ENCODE results near the gene P2RX3. TPM values are rescaled to one million over a fixed set of nuclear protein-coding genes. Genes with fewer than 3 reads are reported as not detected.

P2RX3 gene
- total and polyA plus RNA-seq, 2 donors from 2014 or later, result not detected

- no peak overlapping the region for H3K27ac ChIP-seq (ENCODE audit: low read depth in 2 of 2, low read length in 2 of 2)
- H3K4me1 ChIP-seq (ENCODE audit: control insufficient read depth in 2 of 3, insufficient read depth in 2 of 3, low read depth in 1 of 3, low read length in 3 of 3), result no peaks in the 10 kb centered on the region
- no peak for DNase-seq
- no peak overlapping the region for H3K4me3 ChIP-seq (ENCODE audit: low read length in 3 of 3)
- intact Hi-C loops (cut with DNase I), result no loop called here
- no peak overlapping the region for H3K9ac ChIP-seq (ENCODE audit: low read length in 3 of 3)
- no peaks in the 10 kb centered on the region for H3K27me3 ChIP-seq (ENCODE audit: control insufficient read depth, insufficient read depth, low read length)
- no peaks in the 10 kb centered on the region for H3K36me3 ChIP-seq (ENCODE audit: control insufficient read depth in 2 of 3, insufficient read depth in 3 of 3, low read length in 3 of 3)
- no peaks in the 10 kb centered on the region for H3K9me3 ChIP-seq (ENCODE audit: control insufficient read depth in 2 of 3, insufficient read depth in 1 of 3, low read length in 3 of 3)
- no peak for TF ChIP-seq CTCF (IDR thresholded peaks at IDR 0.05; ENCODE audit: borderline replicate concordance, extremely low read depth, insufficient read depth)
- no peak for FAIRE-seq
Observed at GRCh38 chr11:57357310-57357709, 19.2 kb downstream of the P2RX3 start.

- Histone ChIP-seq H3K4me3 (ENCODE audit: low read length in 3 of 3) (no peak overlapping the region), H3K4me1 (ENCODE audit: control insufficient read depth in 2 of 3, insufficient read depth in 2 of 3, low read depth in 1 of 3, low read length in 3 of 3) (no peaks in the 10 kb centered on the region), H3K9ac (ENCODE audit: low read length in 3 of 3) (no peak overlapping the region), H3K36me3 (ENCODE audit: control insufficient read depth in 2 of 3, insufficient read depth in 3 of 3, low read length in 3 of 3) (no peaks in the 10 kb centered on the region), H3K27me3 (ENCODE audit: control insufficient read depth, insufficient read depth, low read length) (no peaks in the 10 kb centered on the region), H3K9me3 (ENCODE audit: control insufficient read depth in 2 of 3, insufficient read depth in 1 of 3, low read length in 3 of 3) (no peaks in the 10 kb centered on the region), H3K27ac (ENCODE audit: low read depth in 2 of 2, low read length in 2 of 2) (no peak overlapping the region)
- FAIRE-seq (no peak), DNase-seq (no peak)
- intact Hi-C loops (cut with DNase I), result no loop called here
- TF ChIP-seq CTCF (IDR thresholded peaks at IDR 0.05; ENCODE audit: borderline replicate concordance, extremely low read depth, insufficient read depth), result no peak
Observed at GRCh38 chr11:57357856-57358255, 19.7 kb downstream of the P2RX3 start.

GRCh38 chr11:57358543-57358961 is 20.4 kb downstream of the P2RX3 start:
- no peak for TF ChIP-seq CTCF (IDR thresholded peaks at IDR 0.05; ENCODE audit: borderline replicate concordance, extremely low read depth, insufficient read depth)
- DNase-seq, result no peak
- Histone ChIP-seq H3K27ac (ENCODE audit: low read depth in 2 of 2, low read length in 2 of 2) (no peak overlapping the region), H3K27me3 (ENCODE audit: control insufficient read depth, insufficient read depth, low read length) (no peaks in the 10 kb centered on the region), H3K4me1 (ENCODE audit: control insufficient read depth in 2 of 3, insufficient read depth in 2 of 3, low read depth in 1 of 3, low read length in 3 of 3) (no peaks in the 10 kb centered on the region), H3K4me3 (ENCODE audit: low read length in 3 of 3) (no peak overlapping the region), H3K9ac (ENCODE audit: low read length in 3 of 3) (no peak overlapping the region), H3K36me3 (ENCODE audit: control insufficient read depth in 2 of 3, insufficient read depth in 3 of 3, low read length in 3 of 3) (no peaks in the 10 kb centered on the region), H3K9me3 (ENCODE audit: control insufficient read depth in 2 of 3, insufficient read depth in 1 of 3, low read length in 3 of 3) (no peaks in the 10 kb centered on the region)
- intact Hi-C loops (cut with DNase I), result no loop called here
- FAIRE-seq, result no peak

GRCh38 chr11:57358991-57359390 is 20.8 kb downstream of the P2RX3 start:
- no peak for TF ChIP-seq CTCF (IDR thresholded peaks at IDR 0.05; ENCODE audit: borderline replicate concordance, extremely low read depth, insufficient read depth)
- FAIRE-seq (no peak), DNase-seq (no peak)
- Histone ChIP-seq H3K27me3 (ENCODE audit: control insufficient read depth, insufficient read depth, low read length) (no peaks in the 10 kb centered on the region), H3K27ac (ENCODE audit: low read depth in 2 of 2, low read length in 2 of 2) (no peak overlapping the region), H3K9ac (ENCODE audit: low read length in 3 of 3) (no peak overlapping the region), H3K36me3 (ENCODE audit: control insufficient read depth in 2 of 3, insufficient read depth in 3 of 3, low read length in 3 of 3) (no peaks in the 10 kb centered on the region), H3K9me3 (ENCODE audit: control insufficient read depth in 2 of 3, insufficient read depth in 1 of 3, low read length in 3 of 3) (no peaks in the 10 kb centered on the region), H3K4me1 (ENCODE audit: control insufficient read depth in 2 of 3, insufficient read depth in 2 of 3, low read depth in 1 of 3, low read length in 3 of 3) (no peaks in the 10 kb centered on the region), H3K4me3 (ENCODE audit: low read length in 3 of 3) (no peak overlapping the region)
- intact Hi-C loops (cut with DNase I), result no loop called here

All from kidney (tissue), 14 donors.